HCT116 (cell line): ENCODE measurements around the gene BLNK. TPM values are rescaled to one million over a fixed set of nuclear protein-coding genes. Genes with fewer than 3 reads are reported as not detected.

ENCODE experiments used
- ATAC-seq: fragments of 200-7000 bp; cut with Tn5 transposase; 2 replicates; pipeline ENCODE4 v1.9.1; 2020; ENCODE audit warnings: mild to moderate bottlenecking, moderate library complexity
- BruUV-seq: library from RNA; stranded (reverse); fragments of 400-500 nt; replicated peaks from 2 replicates; lab custom pipeline; 2021; lab: Mats Ljungman, UMichigan
- CTCF ChIA-PET: fragments of 300-600 bp; sonication (Branson Sonifier 250); formaldehyde crosslinking; loops from one replicate; lab custom pipeline; 2021; ENCODE audit warnings: antibody characterized with exemption; lab: Charles Lee
- POLR2A ChIA-PET: fragments of 300-600, 350-600 bp; sonication (Branson Sonifier 250); formaldehyde crosslinking; loops from one replicate; lab custom pipeline; 2021; ENCODE audit warnings: antibody characterized with exemption; lab: Charles Lee
- RAD21 ChIA-PET, 2 experiments: fragments of 300-600 bp; sonication (Branson Sonifier 250); formaldehyde crosslinking; loops; one replicate each; lab custom pipeline; 2023; ENCODE audit warnings: low total read pairs in 2 of 2; ENCODE audit not compliant: uncharacterized antibody in 2 of 2, unreplicated experiment in 2 of 2, low non-redundant PET in 1 of 2; lab: Charles Lee
- DNase-seq: peaks from one replicate; pipeline ENCODE4 v3.0.0-alpha.2; 2010; ENCODE audit warnings: low read depth, low spot score
- H2AFZ ChIP-seq: fragments of 200-600 bp; shearing (Covaris generic), sonication (generic); 2 replicates; pipeline ENCODE4 v1.6.1; 2017; ENCODE audit warnings: low read depth, mixed run types, mixed read lengths, antibody characterized with exemption, low read length; ENCODE audit not compliant: poor library complexity, severe bottlenecking
- H3K27ac ChIP-seq: 2 replicates; pipeline ENCODE4 v1.5.1; 2012; ENCODE audit warnings: low read depth, low read length
- H3K27me3 ChIP-seq: fragments of 200-600 bp; sonication (generic); 2 replicates; pipeline ENCODE4 v1.6.1; 2016; ENCODE audit warnings: mixed run types, low read length, mixed read lengths; ENCODE audit not compliant: insufficient read depth
- H3K36me3 ChIP-seq, 2 experiments: fragments of 200-500 bp in 1 of 2; fragments of 200-600 bp in 1 of 2; sonication (Bioruptor generic) in 1 of 2; sonication (generic) in 1 of 2; 2 replicates each; pipeline versions ENCODE4 v1.5.1 to v1.6.1; 2014 to 2016; ENCODE audit warnings: low read length in 2 of 2, inconsistent platforms in 1 of 2, mixed read lengths in 1 of 2, mixed run types in 1 of 2; ENCODE audit not compliant: insufficient read depth in 2 of 2, control insufficient read depth in 1 of 2
- H3K4me1 ChIP-seq, 2 experiments: fragments of 200-600 bp in 1 of 2; sonication (generic) in 1 of 2; 2 replicates each; pipeline versions ENCODE4 v1.5.1 to v1.6.1; 2012 to 2017; ENCODE audit warnings: low read length in 2 of 2, inconsistent platforms in 1 of 2, mild to moderate bottlenecking in 1 of 2, mixed read lengths in 1 of 2, mixed run types in 1 of 2, moderate library complexity in 1 of 2; ENCODE audit not compliant: insufficient read depth in 2 of 2, control insufficient read depth in 1 of 2
- H3K4me2 ChIP-seq: fragments of 200-600 bp; sonication (generic); 2 replicates; pipeline ENCODE4 v1.6.1; 2017; ENCODE audit warnings: mixed run types, low read length, mixed read lengths
- H3K4me3 ChIP-seq, 2 experiments: fragments of 200-600 bp in 1 of 2; sonication (generic) in 1 of 2; replicated peaks in 1 of 2; 2 replicates each; pipeline ENCODE4 v1.5.1; 2011 to 2016; ENCODE audit warnings: low read length in 2 of 2, control low read depth in 1 of 2, low read depth in 1 of 2, mild to moderate bottlenecking in 1 of 2, mixed read lengths in 1 of 2, mixed run types in 1 of 2
- H3K79me2 ChIP-seq: fragments of 200-600 bp; sonication (generic); 2 replicates; pipeline ENCODE4 v1.6.1; 2017; ENCODE audit warnings: mild to moderate bottlenecking, mixed run types, low read length, moderate library complexity, mixed read lengths; ENCODE audit not compliant: insufficient read depth
- H3K9ac ChIP-seq: fragments of 200-600 bp; sonication (generic); 2 replicates; pipeline ENCODE4 v1.6.1; 2016; ENCODE audit warnings: low read length, mixed read lengths
- H3K9me2 ChIP-seq: fragments of 200-600 bp; sonication (generic), shearing (Covaris generic); 2 replicates; pipeline ENCODE4 v1.6.1; 2017; ENCODE audit warnings: mixed run types, mild to moderate bottlenecking, moderate library complexity; ENCODE audit not compliant: insufficient read depth
- H3K9me3 ChIP-seq, 2 experiments: fragments of 200-500 bp in 1 of 2; fragments of 200-600 bp in 1 of 2; sonication (Bioruptor generic) in 1 of 2; sonication (generic) in 1 of 2; 2 replicates each; pipeline ENCODE4 v1.6.1; 2014 to 2017; ENCODE audit warnings: low read length in 2 of 2, mixed read lengths in 2 of 2, inconsistent platforms in 1 of 2, low read depth in 1 of 2, mild to moderate bottlenecking in 1 of 2, mixed run types in 1 of 2, moderate library complexity in 1 of 2; ENCODE audit not compliant: control insufficient read depth in 1 of 2, insufficient read depth in 1 of 2
- H4K20me1 ChIP-seq: fragments of 200-600 bp; sonication (generic), shearing (Covaris generic); 2 replicates; pipeline ENCODE4 v1.6.1; 2017; ENCODE audit warnings: mixed run types, mild to moderate bottlenecking, moderate library complexity; ENCODE audit not compliant: insufficient read depth
- CTCF ChIP-seq, 3 experiments: fragments of 200-600 bp in 1 of 3; sonication (generic) in 1 of 3; IDR thresholded peaks in 2 of 3; conservative IDR thresholded peaks in 1 of 3; 2 replicates each; pipeline ENCODE4 v1.5.1; 2012 to 2017; ENCODE audit warnings: low read depth in 2 of 3, low read length in 2 of 3, antibody characterized with exemption in 1 of 3, borderline replicate concordance in 1 of 3, control low read depth in 1 of 3, mild to moderate bottlenecking in 1 of 3, mixed read lengths in 1 of 3, mixed run types in 1 of 3, moderate library complexity in 1 of 3; ENCODE audit not compliant: insufficient read depth in 1 of 3
- EZH2phosphoT487 ChIP-seq: fragments of 200-600 bp; IDR thresholded peaks from 2 replicates; pipeline ENCODE4 v1.6.1; 2018; ENCODE audit warnings: antibody characterized with exemption, borderline replicate concordance
- intact Hi-C: fragments of 100-400 bp; cut with micrococcal nuclease; formaldehyde crosslinking; loops from 2 replicates; pipeline ENCODE4 v1.10.0; 2022
- total RNA-seq: library from RNA; stranded (reverse); gene quantifications from one replicate; pipeline ENCODE4 v1.2.1, GENCODE V29; 2021; ENCODE audit not compliant: unreplicated experiment

Gene BLNK
- total RNA-seq, 1 experiment from 2014 or later = 0.59 TPM

GRCh38 chr10:96242822-96243221, 28.5 kb downstream of the BLNK start:
- POLR2A ChIA-PET = no interaction called here
- DNase-seq = no peak

More at GRCh38 chr10:96242822-96243221, 28.5 kb downstream of the BLNK start:
- no TSS peak for BruUV-seq
- intact Hi-C loops = no loop called here
- TF ChIP-seq EZH2phosphoT487 (no peak), CTCF (IDR thresholded peaks at IDR 0.05 in 2 of 3, conservative IDR thresholded peaks at IDR 0.05 in 1 of 3; ENCODE audit: borderline replicate concordance in 1 of 3, insufficient read depth in 1 of 3, low read depth in 2 of 3, low read length in 2 of 3) (0 out of 6 replicates have a peak, but pooled peaks of 1 of the 3 experiments have one; percentile 10)
- H3K4me1 ChIP-seq = no peaks in the 10 kb centered on the region
- no peak overlapping the region for H3K4me3 ChIP-seq
- no peaks in the 10 kb centered on the region for H3K9me2 ChIP-seq
- H3K4me2 ChIP-seq = no peak overlapping the region
- no peaks in the 10 kb centered on the region for H3K9me3 ChIP-seq
- no peaks in the 10 kb centered on the region for H3K36me3 ChIP-seq
- ChIA-PET CTCF (no interaction called here), RAD21 (interaction anchor here in 1 of 2 experiments (0.6 kb wide), 1 partner anchor 13 kb away, joined by 3 read pairs; no protein-coding TSS in a partner anchor)
- H3K79me2 ChIP-seq = no peaks in the 10 kb centered on the region
- H4K20me1 ChIP-seq = no peaks in the 10 kb centered on the region
- no peak; the same call in 1 of the 2 replicates for ATAC-seq
- H3K27ac ChIP-seq = no peak overlapping the region
- no peak overlapping the region for H2AFZ ChIP-seq
- H3K27me3 ChIP-seq = no peaks in the 10 kb centered on the region
- no peak overlapping the region for H3K9ac ChIP-seq
